Central memory CD4-positive, alpha-beta T cell (primary cell): ENCODE results near the gene CENPB.

Experiments
- DNase-seq: peaks from one replicate; pipeline ENCODE4 v3.0.0; 2022

CENPB gene

GRCh38 chr20:3787324-3788014, 929 bp upstream of the CENPB start:
- no peak for DNase-seq

- DNase-seq, result no peak
Measured at GRCh38 chr20:3786126-3786484, 435 bp downstream of the CENPB start.

- no peak for DNase-seq
Measured at GRCh38 chr20:3785240-3786125, 1.1 kb downstream of the CENPB start.

GRCh38 chr20:3784863-3785239, 1.7 kb downstream of the CENPB start:
- DNase-seq, result no peak

- no peak for DNase-seq
Measured at GRCh38 chr20:3784216-3784853, 2.2 kb downstream of the CENPB start.

- no peak for DNase-seq
Measured at GRCh38 chr20:3783511-3784195, 2.9 kb downstream of the CENPB start.

GRCh38 chr20:3783068-3783489, 3.5 kb downstream of the CENPB start:
- DNase-seq, result no peak

- no peak for DNase-seq
Measured at GRCh38 chr20:3782597-3782996, 3.9 kb downstream of the CENPB start.

GRCh38 chr20:3781153-3781910, 5.2 kb downstream of the CENPB start, which contains the start of gene SPEF1:
Gene SPEF1 (minus strand): TSS chr20:3781448. CDS start chr20:3781287, 161 bp downstream.
- peak; percentile 60 for DNase-seq

- no peak for DNase-seq
Measured at GRCh38 chr20:3778976-3779375, 7.6 kb downstream of the CENPB start.

- DNase-seq, result no peak
Measured at GRCh38 chr20:3777716-3778629, 8.6 kb downstream of the CENPB start.

- no peak for DNase-seq
Measured at GRCh38 chr20:3777381-3777715, 9.2 kb downstream of the CENPB start.

GRCh38 chr20:3775457-3776108, 11.0 kb downstream of the CENPB start:
- DNase-seq, result no peak

GRCh38 chr20:3771552-3772058, 14.9 kb downstream of the CENPB start:
- DNase-seq, result no peak

GRCh38 chr20:3768342-3769130, 18.0 kb downstream of the CENPB start:
- peak; percentile 89 for DNase-seq

GRCh38 chr20:3767427-3768341, 18.9 kb downstream of the CENPB start, which contains the start of gene ADISSP:
Gene ADISSP (minus strand): TSS chr20:3767753. CDS start chr20:3760100, 7,653 bp downstream.
- DNase-seq, result peak; percentile 95

- no peak for DNase-seq
Measured at GRCh38 chr20:3767110-3767426, 19.5 kb downstream of the CENPB start.

GRCh38 chr20:3766422-3767109, 20.0 kb downstream of the CENPB start:
- no peak for DNase-seq
